Upper lobe of left lung (tissue), 6 donors: Measurements from ENCODE around the gene KRT24. TPM values are rescaled to one million over a fixed set of nuclear protein-coding genes. Genes with fewer than 3 reads are reported as not detected.
A peak's percentile ranks its signal among the peaks of the same experiment; 100 is the strongest.

Experiments
- ATAC-seq, 2 donors: fragments of 200-7000 bp; cut with Tn5 transposase; one replicate each; pipeline ENCODE4 v1.9.1; 2022; ENCODE audit warnings: mild to moderate bottlenecking in 2 of 2, moderate library complexity in 2 of 2; ENCODE audit not compliant: low FRiP score in 2 of 2
- DNase-seq, 2 donors: peaks; one replicate each; pipeline ENCODE4 v3.0.0-alpha.2; 2019 to 2020
- H3K27ac ChIP-seq, 4 donors: fragments of 200-600 bp; sonication (generic); one replicate each; pipeline ENCODE4 v1.5.1; 2016 to 2019
- H3K27me3 ChIP-seq, 4 donors: fragments of 200-600 bp; sonication (generic); one replicate each; pipeline ENCODE4 v1.5.1; 2017 to 2019
- H3K36me3 ChIP-seq, 4 donors: fragments of 200-600 bp; sonication (generic); one replicate each; pipeline ENCODE4 v1.5.1; 2016 to 2019
- H3K4me1 ChIP-seq, 4 donors: fragments of 200-600 bp; sonication (generic); one replicate each; pipeline ENCODE4 v1.5.1; 2018 to 2019
- H3K4me3 ChIP-seq, 4 donors: fragments of 200-600 bp; sonication (generic); one replicate each; pipeline ENCODE4 v1.5.1; 2017 to 2019; ENCODE audit warnings: mild to moderate bottlenecking in 2 of 4, moderate library complexity in 1 of 4
- H3K9me3 ChIP-seq, 4 donors: fragments of 200-600 bp; sonication (generic); one replicate each; pipeline ENCODE4 v1.5.1; 2018 to 2019
- CTCF ChIP-seq, 6 experiments: fragments of 450-650 bp in 4 of 6; fragments of 200-600 bp in 2 of 6; sonication (generic) in 2 of 6; IDR thresholded peaks; one replicate each; pipeline ENCODE4 v1.5.1; 2016 to 2019; ENCODE audit warnings: antibody characterized with exemption in 6 of 6
- EP300 ChIP-seq, 4 donors: sonication (generic); formaldehyde crosslinking; IDR thresholded peaks; one replicate each; pipeline ENCODE4 v1.5.1; 2017; ENCODE audit warnings: antibody characterized with exemption in 4 of 4, control low read depth in 2 of 4
- POLR2A ChIP-seq, 4 donors: fragments of 450-650 bp; IDR thresholded peaks; one replicate each; pipeline ENCODE4 v1.5.1; 2016 to 2017; ENCODE audit warnings: antibody characterized with exemption in 4 of 4, mild to moderate bottlenecking in 2 of 4
- POLR2AphosphoS5 ChIP-seq, 2 donors: sonication (generic); formaldehyde crosslinking; IDR thresholded peaks; one replicate each; pipeline ENCODE4 v1.5.1; 2017; ENCODE audit warnings: antibody characterized with exemption in 2 of 2
- WGBS, 2 donors: methylation state at CpG; one replicate each; pipeline ENCODE4 v1.1.5; 2017 to 2018; 5-methylcytosine and 5-hydroxymethylcytosine counted together
- total RNA-seq, 6 donors: library from RNA; depleted of rRNA in 4 of 6; stranded (reverse); fragments of >200 nt in 4 of 6; gene quantifications; one replicate each; pipeline versions ENCODE4 v1.1.0 to v1.2.1, GENCODE V29; 2016 to 2021
- donor health status: DM: no; HTN: no; CAD: no; lungs with moderate emphysema.
- donor health status: DM: no; HTN: yes; CAD: no; lungs with severe emphysema.

The KRT24 gene
- total RNA-seq, 6 donors from 2014 or later: not detected

DNA sequence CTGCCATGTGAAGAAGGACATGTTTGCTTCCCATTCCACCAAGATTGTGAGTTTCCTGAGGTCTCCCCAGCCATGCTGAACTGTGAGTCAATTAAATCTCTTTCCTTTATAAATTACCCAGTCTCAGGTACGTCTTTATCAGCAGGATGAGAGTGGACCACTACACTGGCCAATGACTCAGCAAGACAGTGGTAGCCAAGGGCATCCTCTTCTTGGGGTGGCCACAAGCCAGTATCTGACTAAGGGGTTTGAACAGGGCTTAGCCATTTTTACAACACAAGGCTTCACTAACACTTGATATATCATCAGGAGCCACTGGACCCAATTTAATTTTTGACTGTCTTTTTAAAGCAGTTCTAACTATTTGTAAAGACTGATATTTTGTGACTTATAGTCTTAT, 21.1 kb upstream of the KRT24 start:
- Histone ChIP-seq H3K27ac (no peak overlapping the region), H3K36me3 (no peaks in the 10 kb centered on the region), H3K4me3 (no peak overlapping the region), H3K4me1 (no peaks in the 10 kb centered on the region), H3K27me3 (no peaks in the 10 kb centered on the region), H3K9me3 (no peaks in the 10 kb centered on the region)
- no peak for ATAC-seq
- no peak for TF ChIP-seq POLR2A (IDR thresholded peaks at IDR 0.05)
- TF ChIP-seq EP300 (IDR thresholded peaks at IDR 0.05): no peak
- TF ChIP-seq POLR2AphosphoS5 (IDR thresholded peaks at IDR 0.05): no peak
- no peak for TF ChIP-seq CTCF (IDR thresholded peaks at IDR 0.05)
- DNase-seq: no peak
- WGBS, 2 donors: 67 to 70% methylated on average over 1 of the region's 1 CpG

- peak in 1 of 2 donors; percentile 74 for ATAC-seq
- 61 to 70% methylated on average over 1 of the region's 1 CpG for WGBS, 2 donors
These were observed 18.7 kb upstream of the KRT24 start for GRCh38 chr17:40722241-40722640.

GRCh38 chr17:40720899-40721298, 17.3 kb upstream of the KRT24 start:
- H3K36me3 ChIP-seq: no peaks in the 10 kb centered on the region
- TF ChIP-seq POLR2AphosphoS5 (IDR thresholded peaks at IDR 0.05) (no peak), CTCF (IDR thresholded peaks at IDR 0.05) (no peak), EP300 (IDR thresholded peaks at IDR 0.05) (no peak)
- H3K27me3 ChIP-seq: no peaks in the 10 kb centered on the region
- DNase-seq (no peak), ATAC-seq (no peak)
- no peaks in the 10 kb centered on the region for H3K4me1 ChIP-seq
- no peaks in the 10 kb centered on the region for H3K9me3 ChIP-seq
- WGBS, 2 donors: 76% methylated on average over 2 of the region's 2 CpGs
- H3K4me3 ChIP-seq: no peak overlapping the region
- no peak overlapping the region for H3K27ac ChIP-seq

More at GRCh38 chr17:40722241-40722640, 18.7 kb upstream of the KRT24 start:
- no peak for TF ChIP-seq POLR2A (IDR thresholded peaks at IDR 0.05)
- Histone ChIP-seq H3K36me3 (no peaks in the 10 kb centered on the region), H3K9me3 (no peaks in the 10 kb centered on the region), H3K27ac (no peak overlapping the region), H3K27me3 (no peaks in the 10 kb centered on the region), H3K4me1 (no peaks in the 10 kb centered on the region), H3K4me3 (no peak overlapping the region)
- no peak for DNase-seq

- Histone ChIP-seq H3K27ac (no peak overlapping the region), H3K36me3 (no peaks in the 10 kb centered on the region), H3K4me1 (no peaks in the 10 kb centered on the region), H3K4me3 (no peak overlapping the region), H3K9me3 (no peaks in the 10 kb centered on the region), H3K27me3 (no peaks in the 10 kb centered on the region)
- TF ChIP-seq POLR2A (IDR thresholded peaks at IDR 0.05): no peak
- TF ChIP-seq POLR2AphosphoS5 (IDR thresholded peaks at IDR 0.05): peak in 1 of 2 donors; percentile 10
- no peak for DNase-seq
- 58 to 66% methylated on average over 8 of the region's 8 CpGs for WGBS, 2 donors
- ATAC-seq: no peak
These were observed 15.4 kb upstream of the KRT24 start for GRCh38 chr17:40718930-40719329.

DNA sequence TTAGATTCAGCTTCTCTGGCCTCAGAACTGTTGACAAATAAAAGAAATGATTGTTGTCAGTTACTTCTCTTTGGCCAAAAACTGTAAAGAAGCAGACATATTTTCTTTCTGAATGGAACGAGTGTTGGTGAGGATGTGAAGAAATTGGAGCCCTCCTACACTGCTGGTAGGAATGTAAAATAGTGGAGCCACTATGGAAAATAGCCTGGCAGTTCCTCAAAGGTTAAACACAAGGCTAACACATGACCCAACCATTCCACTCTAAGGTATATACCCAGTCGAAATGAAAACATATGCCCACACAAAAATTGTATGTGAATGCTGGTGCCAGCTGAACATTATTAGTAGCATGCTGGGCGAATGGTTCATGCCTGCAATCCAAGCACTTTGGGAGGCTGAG, 14.2 kb upstream of the KRT24 start:
- TF ChIP-seq CTCF (IDR thresholded peaks at IDR 0.05) (no peak), EP300 (IDR thresholded peaks at IDR 0.05) (no peak), POLR2A (IDR thresholded peaks at IDR 0.05) (no peak), POLR2AphosphoS5 (IDR thresholded peaks at IDR 0.05) (no peak)
- no peak for DNase-seq
- no peak for ATAC-seq
- no peak overlapping the region for H3K4me3 ChIP-seq
- H3K27ac ChIP-seq: no peak overlapping the region
- no peaks in the 10 kb centered on the region for H3K9me3 ChIP-seq
- no peaks in the 10 kb centered on the region for H3K36me3 ChIP-seq
- no peaks in the 10 kb centered on the region for H3K27me3 ChIP-seq
- no peaks in the 10 kb centered on the region for H3K4me1 ChIP-seq
- WGBS, 2 donors: 70 to 75% methylated on average over 3 of the region's 3 CpGs

GRCh38 chr17:40714473-40714872, 10.9 kb upstream of the KRT24 start:
- H3K4me3 ChIP-seq: no peak overlapping the region
- H3K27ac ChIP-seq: no peak overlapping the region
- no peaks in the 10 kb centered on the region for H3K27me3 ChIP-seq
- DNase-seq: no peak
- TF ChIP-seq POLR2AphosphoS5 (IDR thresholded peaks at IDR 0.05) (no peak), EP300 (IDR thresholded peaks at IDR 0.05) (no peak), CTCF (IDR thresholded peaks at IDR 0.05) (no peak)
- no peaks in the 10 kb centered on the region for H3K9me3 ChIP-seq
- no peaks in the 10 kb centered on the region for H3K36me3 ChIP-seq
- no peak for ATAC-seq
- WGBS, 2 donors: 76 to 83% methylated on average over 6 of the region's 6 CpGs
- H3K4me1 ChIP-seq: no peaks in the 10 kb centered on the region
